Mesendoderm (in vitro differentiated cells): ENCODE results near the gene TEX10. TPM values are rescaled to one million over a fixed set of nuclear protein-coding genes. Genes with fewer than 3 reads are reported as not detected.

ENCODE experiments used
- DNase-seq: peaks from one replicate; pipeline ENCODE4 v3.0.0; 2013
- H2AK5ac ChIP-seq: 2 replicates; pipeline ENCODE4 v1.6.1; 2013; ENCODE audit warnings: low read length, inconsistent platforms
- H2BK120ac ChIP-seq: 2 replicates; pipeline ENCODE4 v1.6.1; 2013; ENCODE audit warnings: low read depth, mild to moderate bottlenecking, low read length, moderate library complexity, mixed read lengths
- H2BK15ac ChIP-seq: replicated peaks from 2 replicates; pipeline ENCODE4 v1.6.1; 2013; ENCODE audit warnings: low read depth, mild to moderate bottlenecking, moderate library complexity
- H2BK5ac ChIP-seq: 2 replicates; pipeline ENCODE4 v1.6.1; 2013; ENCODE audit warnings: low read length, inconsistent platforms
- H3K18ac ChIP-seq: 2 replicates; pipeline ENCODE4 v1.6.1; 2013; ENCODE audit warnings: mild to moderate bottlenecking, low read length, mixed read lengths
- H3K23ac ChIP-seq: one replicate; pipeline ENCODE4 v1.6.1; 2013; ENCODE audit warnings: low read length
- H3K27ac ChIP-seq: 2 replicates; pipeline ENCODE4 v1.5.1; 2013; ENCODE audit warnings: low read depth, mild to moderate bottlenecking, inconsistent platforms, low read length, moderate library complexity
- H3K27me3 ChIP-seq: 2 replicates; pipeline ENCODE4 v1.6.1; 2013; ENCODE audit warnings: low read length, control low read depth, mild to moderate bottlenecking, inconsistent platforms; ENCODE audit not compliant: insufficient read depth, poor library complexity
- H3K36me3 ChIP-seq: 2 replicates; pipeline ENCODE4 v1.6.1; 2013; ENCODE audit warnings: low read length, inconsistent platforms; ENCODE audit not compliant: control insufficient read depth, insufficient read depth
- H3K4ac ChIP-seq: one replicate; pipeline ENCODE4 v1.6.1; 2013; ENCODE audit warnings: low read depth, mild to moderate bottlenecking, low read length, moderate library complexity
- H3K4me1 ChIP-seq: 2 replicates; pipeline ENCODE4 v1.6.1; 2013; ENCODE audit warnings: low read depth, low read length, inconsistent platforms; ENCODE audit not compliant: control insufficient read depth
- H3K4me2 ChIP-seq: 2 replicates; pipeline ENCODE4 v1.6.1; 2013; ENCODE audit warnings: low read length
- H3K4me3 ChIP-seq: 2 replicates; pipeline ENCODE4 v1.5.1; 2013; ENCODE audit warnings: mild to moderate bottlenecking, low read length
- H3K56ac ChIP-seq: one replicate; pipeline ENCODE4 v1.6.1; 2013; ENCODE audit warnings: low read length
- H3K79me1 ChIP-seq: 2 replicates; pipeline ENCODE4 v1.6.1; 2013; ENCODE audit warnings: low read length, inconsistent platforms
- H3K79me2 ChIP-seq: 2 replicates; pipeline ENCODE4 v1.6.1; 2013; ENCODE audit warnings: mild to moderate bottlenecking, low read length; ENCODE audit not compliant: control insufficient read depth, insufficient read depth
- H3K9ac ChIP-seq: 2 replicates; pipeline ENCODE4 v1.6.1; 2013; ENCODE audit warnings: low read length, inconsistent platforms
- H4K5ac ChIP-seq: one replicate; pipeline ENCODE4 v1.6.1; 2013; ENCODE audit warnings: low read length
- H4K8ac ChIP-seq: one replicate; pipeline ENCODE4 v1.6.1; 2013; ENCODE audit warnings: low read depth, mild to moderate bottlenecking, control low read depth, low read length, moderate library complexity
- WGBS: extraction: QIAGEN DNeasy Blood & Tissue Kit; methylation state at CpG from one replicate; pipeline ENCODE4 v1.1.7; 2013; ENCODE audit warnings: low lambda C conversion rate, missing lambda C conversion rate; ENCODE audit not compliant: insufficient coverage; ENCODE audit errors: extremely low coverage; 5-methylcytosine and 5-hydroxymethylcytosine counted together
- polyA plus RNA-seq, 2 experiments: library from polyadenylated mRNA; stranded (reverse); fragments of 200-250 nt; gene quantifications; one replicate each; pipeline ENCODE4 v1.2.3, GENCODE V29; 2013

TEX10 gene
- polyA plus RNA-seq (2013, experiment 1 of 2), result 83.3 TPM
- polyA plus RNA-seq (2013, experiment 2 of 2), result 80.9 TPM

DNA sequence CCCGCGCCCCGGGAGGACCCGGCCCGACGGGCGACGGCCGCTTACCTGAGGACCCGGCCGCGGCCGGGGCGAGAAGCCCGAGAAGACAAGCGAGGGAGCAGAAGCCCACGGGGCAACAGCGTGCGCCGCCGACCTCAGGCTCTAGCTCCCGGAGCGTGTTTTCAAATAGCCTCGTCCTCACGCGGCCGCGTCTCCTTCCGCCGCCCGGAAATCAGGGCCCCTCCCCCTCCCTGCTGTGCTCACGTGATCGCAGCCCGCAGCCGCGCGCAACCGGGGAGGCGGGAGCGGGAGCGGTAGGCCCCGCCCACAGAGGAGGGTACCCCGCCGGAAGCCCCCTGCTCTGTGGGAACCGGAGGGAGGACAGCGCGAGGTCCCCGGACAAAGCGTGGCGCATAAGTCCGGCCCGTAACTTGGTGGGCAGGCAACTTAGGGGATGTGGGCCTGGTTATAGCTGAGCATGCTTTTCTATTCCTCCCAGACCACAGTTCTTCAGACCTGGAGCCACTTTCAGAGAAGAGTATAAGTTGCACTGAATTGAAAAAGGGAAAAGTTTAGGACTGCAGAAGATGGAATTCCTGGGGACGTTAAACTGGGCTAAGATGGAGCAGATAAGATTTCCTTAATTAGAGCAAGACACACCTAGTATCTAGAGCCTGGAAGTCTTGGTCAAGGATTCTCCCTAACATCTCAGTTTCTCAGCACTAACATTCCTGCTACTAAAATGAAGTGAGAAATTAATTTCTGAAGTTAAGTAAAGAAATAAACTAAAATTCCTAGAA lies at the start of gene TEX10:
TSS of gene TEX10 (minus strand) at position 216 of the 779 bp plus-strand sequence. CDS start 3,579 bp downstream, outside the sequence.
- Histone ChIP-seq H3K27ac (peak within 1 kb of the TSS; percentile 88), H3K56ac (peak within 1 kb of the TSS; percentile 92), H3K4me1 (peaks cover 8% of the 10 kb centered on the region), H2BK120ac (peak within 1 kb of the TSS; percentile 17), H4K8ac (peak within 1 kb of the TSS; percentile 69), H3K4me3 (peak within 1 kb of the TSS; percentile 87), H3K27me3 (no peaks in the 10 kb centered on the region), H3K36me3 (no peaks in the 10 kb centered on the region), H3K79me1 (no peaks in the 10 kb centered on the region), H4K5ac (peak within 1 kb of the TSS; percentile 54), H2BK5ac (peak within 1 kb of the TSS; percentile 52), H3K9ac (peak within 1 kb of the TSS; percentile 94), H2AK5ac (peak within 1 kb of the TSS; percentile 70), H3K79me2 (peaks cover 39% of the 10 kb centered on the region), H3K4ac (peak within 1 kb of the TSS; percentile 72), H3K23ac (no peak within 1 kb of the TSS), H2BK15ac (no peak within 1 kb of the TSS), H3K4me2 (peak within 1 kb of the TSS; percentile 73), H3K18ac (peak within 1 kb of the TSS; percentile 82)
- no CpG with 5 or more reads among the region's 53 CpGs for WGBS
- DNase-seq, result peak; percentile 94

DNA sequence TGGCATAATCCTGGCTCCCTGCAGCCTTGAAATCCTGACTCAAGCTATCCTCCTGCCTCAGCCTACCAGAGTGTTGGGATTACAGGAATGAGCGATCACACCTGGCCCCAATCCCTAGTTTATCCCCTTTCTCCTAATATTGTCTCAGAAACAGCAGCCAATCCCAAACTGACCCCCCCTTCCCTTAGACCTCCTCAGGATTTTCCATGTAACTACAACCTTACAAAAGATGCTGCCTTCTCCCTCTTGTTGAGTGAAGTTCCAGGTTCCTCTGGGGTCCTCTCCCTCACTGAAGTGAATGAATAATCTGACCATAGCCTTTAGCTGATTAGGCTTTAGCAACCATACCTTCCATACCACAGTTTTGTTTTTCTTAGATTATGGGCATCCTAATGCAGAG lies 48.3 kb upstream of the TEX10 start:
- no peak overlapping the region for H3K4me2 ChIP-seq
- no peak overlapping the region for H3K56ac ChIP-seq
- H4K8ac ChIP-seq, result no peak overlapping the region
- no peak overlapping the region for H2BK15ac ChIP-seq
- H3K4me3 ChIP-seq, result no peak overlapping the region
- no peaks in the 10 kb centered on the region for H3K4me1 ChIP-seq
- H3K9ac ChIP-seq, result no peak overlapping the region
- H3K23ac ChIP-seq, result no peak overlapping the region
- H4K5ac ChIP-seq, result no peak overlapping the region
- no peaks in the 10 kb centered on the region for H3K79me2 ChIP-seq
- H2AK5ac ChIP-seq, result no peak overlapping the region
- H3K27me3 ChIP-seq, result no peaks in the 10 kb centered on the region
- no peaks in the 10 kb centered on the region for H3K79me1 ChIP-seq
- no CpG with 5 or more reads among the region's 1 CpG for WGBS
- no peak overlapping the region for H3K27ac ChIP-seq
- H3K4ac ChIP-seq, result no peak overlapping the region
- H2BK120ac ChIP-seq, result no peak overlapping the region
- peak; percentile 21 for DNase-seq
- H2BK5ac ChIP-seq, result no peak overlapping the region
- H3K36me3 ChIP-seq, result no peaks in the 10 kb centered on the region
- H3K18ac ChIP-seq, result no peak overlapping the region

DNA sequence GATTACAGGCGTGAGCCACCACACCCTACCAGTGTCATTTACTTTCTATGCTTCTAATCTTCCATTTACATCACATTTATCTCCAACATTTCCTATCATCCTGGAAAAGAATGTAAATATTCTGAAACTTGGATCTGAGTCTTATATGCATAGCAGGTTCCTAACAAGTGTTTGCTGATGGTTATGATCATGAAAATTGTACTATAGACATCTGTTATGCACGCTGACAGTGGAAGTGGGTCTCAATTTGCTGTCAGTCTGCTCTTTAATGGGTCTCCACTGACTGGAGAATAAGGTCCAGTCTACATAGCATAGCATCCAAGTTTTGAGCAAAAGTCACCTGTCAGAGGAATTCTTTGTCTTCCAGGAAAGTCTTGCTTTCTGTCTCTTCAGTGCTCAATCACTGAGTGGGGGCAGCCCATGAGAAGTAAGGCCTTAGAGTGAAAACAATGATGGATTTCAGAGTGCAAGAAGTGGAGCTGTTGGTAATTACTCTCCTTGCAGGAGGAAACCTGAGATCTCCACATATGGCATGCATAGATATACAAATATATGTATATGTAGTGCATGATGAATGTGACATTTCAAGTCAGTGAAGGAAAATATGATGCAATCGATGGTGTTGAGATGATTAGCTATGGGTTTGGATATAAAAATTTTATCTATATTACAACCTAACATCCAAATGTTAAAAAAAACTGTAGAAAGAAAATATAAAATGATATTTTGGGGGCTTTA lies 45.0 kb upstream of the TEX10 start:
- Histone ChIP-seq H3K27me3 (no peaks in the 10 kb centered on the region), H2BK120ac (no peak overlapping the region), H3K27ac (no peak overlapping the region), H3K79me1 (no peaks in the 10 kb centered on the region), H2AK5ac (no peak overlapping the region), H3K18ac (no peak overlapping the region), H3K4me2 (no peak overlapping the region), H3K4me3 (no peak overlapping the region), H3K4ac (no peak overlapping the region), H3K4me1 (no peaks in the 10 kb centered on the region), H4K5ac (no peak overlapping the region), H3K36me3 (no peaks in the 10 kb centered on the region), H3K56ac (no peak overlapping the region), H2BK15ac (no peak overlapping the region), H4K8ac (no peak overlapping the region), H3K9ac (no peak overlapping the region), H3K23ac (no peak overlapping the region), H2BK5ac (no peak overlapping the region), H3K79me2 (no peaks in the 10 kb centered on the region)
- WGBS, result no CpG with 5 or more reads among the region's 3 CpGs
- DNase-seq, result no peak

DNA sequence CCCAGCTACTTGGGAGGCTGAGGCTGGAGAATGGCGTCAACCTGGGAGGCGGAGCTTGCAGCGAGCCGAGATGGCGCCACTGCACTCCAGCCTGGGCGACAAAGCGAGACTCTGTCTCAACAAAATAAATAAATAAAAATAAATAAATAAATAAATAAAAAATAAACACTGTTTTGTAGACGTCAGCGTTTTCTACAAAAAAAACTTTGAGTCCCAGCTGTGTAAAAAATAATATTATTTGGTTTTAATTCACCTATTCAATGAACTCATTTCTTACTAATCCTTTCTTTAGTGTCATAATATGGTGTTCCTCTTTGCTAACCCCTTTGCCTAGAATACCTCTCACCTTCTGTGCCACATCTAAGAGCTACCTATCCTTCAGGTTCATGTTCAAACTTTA lies 44.0 kb upstream of the TEX10 start:
- H3K4me1 ChIP-seq, result no peaks in the 10 kb centered on the region
- no peak overlapping the region for H4K5ac ChIP-seq
- H3K56ac ChIP-seq, result no peak overlapping the region
- H3K27ac ChIP-seq, result no peak overlapping the region
- H3K18ac ChIP-seq, result no peak overlapping the region
- H3K79me1 ChIP-seq, result no peaks in the 10 kb centered on the region
- no peak overlapping the region for H3K4ac ChIP-seq
- no CpG with 5 or more reads among the region's 9 CpGs for WGBS
- H3K4me2 ChIP-seq, result no peak overlapping the region
- H2BK15ac ChIP-seq, result no peak overlapping the region
- no peak overlapping the region for H2BK120ac ChIP-seq
- H4K8ac ChIP-seq, result no peak overlapping the region
- H3K27me3 ChIP-seq, result no peaks in the 10 kb centered on the region
- H3K23ac ChIP-seq, result no peak overlapping the region
- no peaks in the 10 kb centered on the region for H3K36me3 ChIP-seq
- no peak overlapping the region for H3K9ac ChIP-seq
- no peaks in the 10 kb centered on the region for H3K79me2 ChIP-seq
- no peak overlapping the region for H2AK5ac ChIP-seq
- H2BK5ac ChIP-seq, result no peak overlapping the region
- no peak overlapping the region for H3K4me3 ChIP-seq
- no peak for DNase-seq

DNA sequence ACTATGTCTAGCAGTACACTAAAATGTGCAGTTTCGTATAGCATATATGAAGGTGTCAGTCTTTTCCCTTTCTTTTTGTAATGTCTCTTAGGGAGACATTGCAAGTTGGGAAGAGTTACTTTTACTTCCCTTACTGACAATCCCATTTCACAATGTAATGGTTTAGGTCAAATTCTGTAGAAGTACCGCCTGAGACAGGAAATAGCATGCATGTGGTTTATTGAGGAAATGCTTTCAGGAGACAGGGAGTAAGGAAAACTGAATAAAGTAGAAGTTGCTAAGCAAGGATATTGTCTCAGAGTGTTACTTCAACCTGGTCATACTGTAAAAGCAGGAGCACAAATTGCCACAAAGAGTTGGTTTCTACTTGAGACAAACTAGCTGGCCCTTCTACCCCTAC lies 42.1 kb upstream of the TEX10 start:
- no CpG with 5 or more reads among the region's 2 CpGs for WGBS

More for the DNA sequence above, 42.1 kb upstream of the TEX10 start:
- H3K79me1 ChIP-seq, result no peaks in the 10 kb centered on the region
- H2BK15ac ChIP-seq, result no peak overlapping the region
- no peaks in the 10 kb centered on the region for H3K36me3 ChIP-seq
- H3K27ac ChIP-seq, result no peak overlapping the region
- H3K23ac ChIP-seq, result no peak overlapping the region
- no peak overlapping the region for H3K4me2 ChIP-seq
- no peak overlapping the region for H3K18ac ChIP-seq
- H2AK5ac ChIP-seq, result no peak overlapping the region
- H3K4me3 ChIP-seq, result no peak overlapping the region
- H4K5ac ChIP-seq, result no peak overlapping the region
- DNase-seq, result no peak
- no peak overlapping the region for H2BK120ac ChIP-seq
- H3K27me3 ChIP-seq, result no peaks in the 10 kb centered on the region
- no peak overlapping the region for H3K4ac ChIP-seq
- no peak overlapping the region for H2BK5ac ChIP-seq
- no peaks in the 10 kb centered on the region for H3K4me1 ChIP-seq
- no peak overlapping the region for H3K9ac ChIP-seq
- no peak overlapping the region for H4K8ac ChIP-seq
- H3K56ac ChIP-seq, result no peak overlapping the region
- no peaks in the 10 kb centered on the region for H3K79me2 ChIP-seq
